ENCODE results near the gene NPIPA7.
"Not testable (repeated sequence)": the region's sequence is repeated elsewhere in the genome, so short reads cannot be mapped to it uniquely, and the experiment has no call there.

The NPIPA7 gene

GRCh38 chr16:16420515-16420914, 41.6 kb downstream of the NPIPA7 start:
- not testable (repeated sequence) for ATAC-seq

GRCh38 chr16:16425146-16425545, 46.2 kb downstream of the NPIPA7 start:
- not testable (repeated sequence) for ATAC-seq

- not testable (repeated sequence) for ATAC-seq
Observed at GRCh38 chr16:16431135-16431534, 52.2 kb downstream of the NPIPA7 start.

- not testable (repeated sequence) for ATAC-seq
Observed at GRCh38 chr16:16434711-16435110, 55.8 kb downstream of the NPIPA7 start.

- ATAC-seq = not testable (repeated sequence)
Observed at GRCh38 chr16:16441401-16441800, 62.5 kb downstream of the NPIPA7 start.
